Measurements from ENCODE around the gene IGFBP2. TPM values are rescaled to one million over a fixed set of nuclear protein-coding genes. Genes with fewer than 3 reads are reported as not detected.

The IGFBP2 gene
- total RNA-seq, 2 donors from 2014 or later = 6.1 TPM; not detected in 1

DNA sequence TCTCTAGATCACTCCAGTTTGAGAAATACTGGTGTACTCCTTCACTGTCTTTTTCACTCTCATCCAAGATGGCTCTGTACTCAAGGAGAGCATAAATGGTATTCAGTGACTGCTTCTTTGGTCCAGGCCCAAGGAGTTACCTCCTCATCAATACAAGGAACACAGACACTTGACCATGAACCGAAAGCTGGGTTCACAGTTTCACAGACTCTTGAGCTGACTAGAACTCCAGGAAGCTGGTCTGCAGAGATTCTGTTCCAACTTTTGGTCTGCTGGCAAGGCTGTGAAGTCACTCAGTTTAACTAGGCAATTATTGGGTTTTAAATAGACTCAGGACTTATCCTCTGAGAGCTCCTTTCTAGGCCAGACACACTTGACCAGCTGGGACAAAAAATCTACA lies 69.5 kb downstream of the IGFBP2 start:
- no peak overlapping the region for H3K4me3 Mint-ChIP-seq
- no peak for ATAC-seq
- H3K27me3 Mint-ChIP-seq = peaks cover 4% of the 10 kb centered on the region
- no peaks in the 10 kb centered on the region for H3K4me1 Mint-ChIP-seq
- H3K9me3 ChIP-seq (ENCODE audit: control insufficient read depth, low read length, poor library complexity, severe bottlenecking) = no peaks in the 10 kb centered on the region
- DNase-seq = no peak
- no peak overlapping the region for H3K27ac Mint-ChIP-seq
- H3K36me3 Mint-ChIP-seq (ENCODE audit: low read depth) = no peaks in the 10 kb centered on the region

DNA sequence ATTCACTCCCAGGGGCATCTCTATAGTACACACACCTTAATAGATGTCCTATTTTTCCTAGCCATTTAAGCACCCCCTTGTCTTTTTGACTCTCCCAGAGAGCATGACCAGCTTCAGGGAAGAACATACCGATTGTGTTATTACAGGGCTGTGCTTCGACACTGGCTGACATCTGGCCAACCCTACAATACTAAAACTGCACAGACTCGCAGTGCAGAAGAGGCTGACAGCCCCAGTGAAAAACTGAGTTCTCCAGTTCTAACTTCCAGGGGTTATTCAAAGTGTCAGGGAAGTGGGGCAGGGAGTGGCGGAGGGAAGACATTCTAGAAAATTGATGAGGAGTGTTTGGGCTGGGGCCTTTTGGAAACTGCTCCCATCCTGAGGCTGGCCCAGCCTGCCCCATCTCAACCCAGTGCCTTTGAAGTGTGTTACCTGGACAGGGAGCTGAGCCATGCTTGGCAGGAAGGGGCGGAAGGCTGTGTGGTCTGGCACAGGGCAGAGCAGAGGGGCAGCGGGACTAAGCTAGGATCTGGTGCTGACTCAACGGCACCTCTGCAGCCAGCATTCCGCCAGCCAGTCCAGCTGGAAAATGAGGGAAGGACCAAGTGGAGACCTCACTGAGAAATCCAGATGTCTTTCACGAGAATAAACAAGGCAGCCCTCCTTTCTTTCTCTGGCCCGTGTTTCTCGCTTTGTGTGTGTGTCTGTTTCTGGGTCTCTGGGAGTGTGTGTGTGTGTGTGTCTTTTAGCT lies 77.5 kb downstream of the IGFBP2 start:
- no peak for DNase-seq
- Mint-ChIP-seq H3K4me3 (no peak overlapping the region), H3K4me1 (no peaks in the 10 kb centered on the region), H3K27me3 (peaks cover 27% of the 10 kb centered on the region), H3K27ac (no peak overlapping the region), H3K36me3 (ENCODE audit: low read depth) (no peaks in the 10 kb centered on the region)
- no peaks in the 10 kb centered on the region for H3K9me3 ChIP-seq (ENCODE audit: control insufficient read depth, low read length, poor library complexity, severe bottlenecking)
- ATAC-seq = no peak

DNA sequence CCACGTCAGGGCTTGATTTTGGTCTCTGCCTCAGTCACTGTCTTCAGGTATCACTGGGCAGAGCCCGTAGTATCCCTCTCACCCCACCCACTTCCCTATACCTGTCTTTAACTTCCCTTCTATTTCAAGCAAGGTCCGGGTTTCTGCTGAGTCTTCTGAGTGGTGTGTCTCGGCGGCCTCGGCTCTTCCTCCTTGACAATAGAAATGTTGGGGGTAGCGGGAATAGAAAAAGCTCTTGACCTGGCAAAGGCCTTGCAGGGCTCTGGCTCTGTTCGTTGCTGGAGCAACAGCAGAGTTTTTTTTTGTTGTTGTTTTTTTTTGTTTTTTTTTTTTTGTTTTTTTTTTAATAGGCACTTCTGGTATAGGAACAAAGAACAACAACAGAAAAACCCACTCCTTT lies 78.1 kb downstream of the IGFBP2 start:
- Mint-ChIP-seq H3K4me3 (no peak overlapping the region), H3K27ac (no peak overlapping the region), H3K4me1 (no peaks in the 10 kb centered on the region), H3K27me3 (peaks cover 29% of the 10 kb centered on the region), H3K36me3 (ENCODE audit: low read depth) (no peaks in the 10 kb centered on the region)
- ATAC-seq (no peak), DNase-seq (no peak)
- no peaks in the 10 kb centered on the region for H3K9me3 ChIP-seq (ENCODE audit: control insufficient read depth, low read length, poor library complexity, severe bottlenecking)

DNA sequence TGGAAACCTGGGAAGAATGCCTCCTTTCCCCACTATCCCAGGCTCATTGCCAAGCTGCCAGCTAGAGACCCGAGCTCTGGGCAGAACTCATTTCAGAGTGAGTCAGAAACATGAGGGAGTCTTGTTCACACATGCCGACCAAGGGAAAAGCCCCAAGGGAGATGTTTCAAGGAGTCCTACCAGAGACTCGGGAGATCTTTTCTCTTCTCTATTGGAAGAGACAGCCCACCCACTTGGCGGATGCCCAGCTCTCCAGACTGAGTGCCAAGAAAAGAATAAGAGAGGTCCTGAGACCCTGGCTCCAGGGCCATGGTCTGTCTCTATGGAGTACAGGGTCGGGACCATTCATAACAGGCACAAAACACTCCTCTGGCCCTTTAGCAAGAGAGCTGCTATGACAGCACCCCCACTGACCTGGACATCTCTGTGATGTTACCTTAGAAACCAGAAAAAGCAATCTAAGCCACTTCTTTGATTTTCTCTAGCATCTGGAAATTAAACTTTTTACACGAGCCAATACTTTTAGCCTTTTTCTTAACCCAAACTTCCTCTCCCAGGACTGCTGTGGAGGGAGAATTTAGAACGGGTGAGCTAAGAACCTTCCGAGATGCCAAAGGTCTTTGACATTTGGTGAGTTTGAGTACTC lies 80.6 kb downstream of the IGFBP2 start:
- Mint-ChIP-seq H3K4me3 (no peak overlapping the region), H3K36me3 (ENCODE audit: low read depth) (no peaks in the 10 kb centered on the region), H3K4me1 (no peaks in the 10 kb centered on the region), H3K27me3 (peaks cover 47% of the 10 kb centered on the region), H3K27ac (no peak overlapping the region)
- DNase-seq (no peak), ATAC-seq (no peak)
- H3K9me3 ChIP-seq (ENCODE audit: control insufficient read depth, low read length, poor library complexity, severe bottlenecking) = no peaks in the 10 kb centered on the region

Other genes with a start within 250 kb of the IGFBP2 start
- 10 to 100 TPM; 14.0 to 15.0 TPM for gene SMARCAL1, start 220.9 kb upstream of the IGFBP2 start, total RNA-seq
- gene RPL37A, start 134.6 kb upstream of the IGFBP2 start, total RNA-seq = 1,000 to 10,000 TPM; 3,101 to 3,324 TPM
- gene IGFBP5, start 62.1 kb downstream of the IGFBP2 start, total RNA-seq = not detected
- not detected for gene TNP1, start 226.6 kb downstream of the IGFBP2 start, total RNA-seq